ENCODE measurements around the gene SLC22A1.

DNA sequence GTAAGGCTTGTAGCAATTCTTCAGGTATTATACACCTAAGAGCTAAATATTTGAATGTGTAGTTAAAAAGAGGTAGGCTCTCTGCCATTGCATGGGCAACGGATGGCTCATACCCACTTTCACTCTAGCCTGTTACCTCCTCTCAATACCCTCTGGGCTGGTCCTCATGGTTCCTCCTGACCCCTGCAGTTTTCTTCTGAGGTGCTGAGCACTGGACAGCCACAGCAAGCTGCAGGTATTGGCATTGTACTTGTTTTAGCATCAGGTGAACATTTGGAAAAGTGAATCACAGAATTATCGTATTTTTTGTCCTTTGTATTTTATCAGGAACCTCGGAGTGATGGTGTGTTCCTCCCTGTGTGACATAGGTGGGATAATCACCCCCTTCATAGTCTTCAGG is 32.9 kb downstream of the SLC22A1 start:
- TF ChIP-seq, protein P1, sequence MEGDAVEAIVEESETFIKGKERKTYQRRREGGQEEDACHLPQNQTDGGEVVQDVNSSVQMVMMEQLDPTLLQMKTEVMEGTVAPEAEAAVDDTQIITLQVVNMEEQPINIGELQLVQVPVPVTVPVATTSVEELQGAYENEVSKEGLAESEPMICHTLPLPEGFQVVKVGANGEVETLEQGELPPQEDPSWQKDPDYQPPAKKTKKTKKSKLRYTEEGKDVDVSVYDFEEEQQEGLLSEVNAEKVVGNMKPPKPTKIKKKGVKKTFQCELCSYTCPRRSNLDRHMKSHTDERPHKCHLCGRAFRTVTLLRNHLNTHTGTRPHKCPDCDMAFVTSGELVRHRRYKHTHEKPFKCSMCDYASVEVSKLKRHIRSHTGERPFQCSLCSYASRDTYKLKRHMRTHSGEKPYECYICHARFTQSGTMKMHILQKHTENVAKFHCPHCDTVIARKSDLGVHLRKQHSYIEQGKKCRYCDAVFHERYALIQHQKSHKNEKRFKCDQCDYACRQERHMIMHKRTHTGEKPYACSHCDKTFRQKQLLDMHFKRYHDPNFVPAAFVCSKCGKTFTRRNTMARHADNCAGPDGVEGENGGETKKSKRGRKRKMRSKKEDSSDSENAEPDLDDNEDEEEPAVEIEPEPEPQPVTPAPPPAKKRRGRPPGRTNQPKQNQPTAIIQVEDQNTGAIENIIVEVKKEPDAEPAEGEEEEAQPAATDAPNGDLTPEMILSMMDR (IDR thresholded peaks at IDR 0.05): no peak
- no peak for TF ChIP-seq POLR2A (IDR thresholded peaks at IDR 0.05)
